ENCODE data around the gene TSPEAR.

DNA sequence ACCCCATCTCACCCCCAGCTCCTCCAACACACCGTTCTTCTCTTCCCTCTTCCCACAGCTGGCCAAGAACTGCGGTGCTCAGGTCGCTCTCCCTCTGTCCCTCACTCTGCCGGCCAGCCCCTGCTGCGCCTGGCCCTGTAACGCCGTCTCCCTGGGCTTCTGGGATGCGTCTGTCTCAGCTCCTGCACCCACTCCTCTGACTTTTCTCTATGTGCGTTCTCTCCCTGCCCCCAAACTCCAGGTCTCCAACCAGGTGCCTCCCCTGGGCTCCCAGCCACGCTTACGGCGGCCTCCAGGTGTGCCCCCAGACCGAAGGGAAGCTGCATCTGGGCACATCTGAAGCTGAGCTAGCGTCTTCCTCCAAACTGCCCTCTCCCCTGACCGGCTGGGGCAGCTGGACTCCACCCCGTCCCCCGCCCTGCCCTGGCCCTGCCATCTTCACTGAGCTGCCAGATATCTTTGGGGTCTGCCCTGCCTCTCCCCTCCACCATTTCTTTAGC, 11.8 kb downstream of the TSPEAR start:
- TF ChIP-seq, protein P1, sequence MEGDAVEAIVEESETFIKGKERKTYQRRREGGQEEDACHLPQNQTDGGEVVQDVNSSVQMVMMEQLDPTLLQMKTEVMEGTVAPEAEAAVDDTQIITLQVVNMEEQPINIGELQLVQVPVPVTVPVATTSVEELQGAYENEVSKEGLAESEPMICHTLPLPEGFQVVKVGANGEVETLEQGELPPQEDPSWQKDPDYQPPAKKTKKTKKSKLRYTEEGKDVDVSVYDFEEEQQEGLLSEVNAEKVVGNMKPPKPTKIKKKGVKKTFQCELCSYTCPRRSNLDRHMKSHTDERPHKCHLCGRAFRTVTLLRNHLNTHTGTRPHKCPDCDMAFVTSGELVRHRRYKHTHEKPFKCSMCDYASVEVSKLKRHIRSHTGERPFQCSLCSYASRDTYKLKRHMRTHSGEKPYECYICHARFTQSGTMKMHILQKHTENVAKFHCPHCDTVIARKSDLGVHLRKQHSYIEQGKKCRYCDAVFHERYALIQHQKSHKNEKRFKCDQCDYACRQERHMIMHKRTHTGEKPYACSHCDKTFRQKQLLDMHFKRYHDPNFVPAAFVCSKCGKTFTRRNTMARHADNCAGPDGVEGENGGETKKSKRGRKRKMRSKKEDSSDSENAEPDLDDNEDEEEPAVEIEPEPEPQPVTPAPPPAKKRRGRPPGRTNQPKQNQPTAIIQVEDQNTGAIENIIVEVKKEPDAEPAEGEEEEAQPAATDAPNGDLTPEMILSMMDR (IDR thresholded peaks at IDR 0.05; ENCODE audit: insufficient read depth, low read length, poor library complexity, severe bottlenecking), result no peak
- no peak for TF ChIP-seq EZH2phosphoT487 (conservative IDR thresholded peaks at IDR 0.05; ENCODE audit: low read length)

Data from SU-DHL-6 (cell line).